ENCODE results near the gene RBM14.

The RBM14 gene

DNA sequence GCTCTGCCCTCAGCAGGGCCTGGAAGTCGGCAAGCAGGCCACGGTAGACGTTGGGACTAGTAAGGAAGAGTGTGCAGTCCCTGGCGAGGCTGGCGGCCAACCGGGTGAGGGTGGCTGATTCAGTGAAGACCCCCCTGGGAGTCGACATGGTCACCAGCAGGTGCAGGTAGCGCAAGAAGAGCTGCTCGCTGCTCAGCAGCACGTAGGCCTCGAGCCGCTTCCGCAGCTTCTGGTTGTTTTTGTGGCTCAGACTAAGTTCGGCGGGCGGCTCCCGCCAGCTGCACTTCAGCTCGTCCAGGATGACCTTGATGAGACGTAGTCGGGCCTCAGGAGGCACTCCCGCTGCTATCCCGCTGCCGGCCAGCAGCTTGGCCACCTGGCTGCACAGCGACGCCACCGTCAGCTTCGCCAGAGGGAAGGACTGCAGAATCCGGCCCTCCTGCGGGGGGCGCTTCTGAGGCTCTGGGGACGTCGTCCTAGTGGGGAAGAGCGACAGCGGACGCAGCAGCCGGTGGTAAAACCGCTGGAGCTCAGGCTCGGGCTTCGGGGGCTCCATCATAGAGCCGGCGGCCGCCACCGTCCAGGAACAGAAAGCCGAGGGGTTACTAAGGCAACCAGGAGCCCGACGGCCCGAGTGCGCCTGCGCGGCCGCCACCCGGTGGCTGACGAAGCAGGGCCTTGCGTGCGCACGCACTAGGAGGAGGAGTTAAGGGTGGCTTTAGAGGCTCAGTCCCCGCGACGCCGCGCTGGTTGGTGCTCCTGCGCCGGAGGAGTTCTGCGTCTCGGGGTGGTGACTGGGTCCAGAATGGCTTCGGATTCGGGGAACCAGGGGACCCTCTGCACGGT lies 23.8 kb upstream of the RBM14 start, which contains the start of the genes CCDC87 and CCS:
TSS of gene CCDC87 (minus strand) at position 607 of the 846 bp plus-strand sequence. CDS start at position 559, 48 bp downstream.
TSS of gene CCS (plus strand) at position 729 of the 846 bp plus-strand sequence. CDS start at position 806, 77 bp downstream.
- no peaks in the 10 kb centered on the region for H4K20me1 ChIP-seq (ENCODE audit: control insufficient read depth, insufficient read depth, low read depth, low read length)
- peak within 1 kb of the TSS; percentile 99 for H3K4me2 ChIP-seq (ENCODE audit: low read length)
- H3K27ac ChIP-seq (ENCODE audit: low read depth, low read length), result peak within 1 kb of the TSS; percentile 35; the same call in 1 of the 2 replicates
- H3F3A ChIP-seq (ENCODE audit: control insufficient read depth, insufficient read depth), result no peaks in the 10 kb centered on the region
- H3K4me1 ChIP-seq (ENCODE audit: control insufficient read depth, low read length), result peaks cover 27% of the 10 kb centered on the region
- no peaks in the 10 kb centered on the region for H3K36me3 ChIP-seq (ENCODE audit: control insufficient read depth, low read length)
- no peaks in the 10 kb centered on the region for H3K9me2 ChIP-seq (replicated peaks; ENCODE audit: control insufficient read depth, low read length)
- TF ChIP-seq EZH2phosphoT487 (IDR thresholded peaks at IDR 0.05; ENCODE audit: borderline replicate concordance, low read length), result no peak
- TF ChIP-seq, protein P1, sequence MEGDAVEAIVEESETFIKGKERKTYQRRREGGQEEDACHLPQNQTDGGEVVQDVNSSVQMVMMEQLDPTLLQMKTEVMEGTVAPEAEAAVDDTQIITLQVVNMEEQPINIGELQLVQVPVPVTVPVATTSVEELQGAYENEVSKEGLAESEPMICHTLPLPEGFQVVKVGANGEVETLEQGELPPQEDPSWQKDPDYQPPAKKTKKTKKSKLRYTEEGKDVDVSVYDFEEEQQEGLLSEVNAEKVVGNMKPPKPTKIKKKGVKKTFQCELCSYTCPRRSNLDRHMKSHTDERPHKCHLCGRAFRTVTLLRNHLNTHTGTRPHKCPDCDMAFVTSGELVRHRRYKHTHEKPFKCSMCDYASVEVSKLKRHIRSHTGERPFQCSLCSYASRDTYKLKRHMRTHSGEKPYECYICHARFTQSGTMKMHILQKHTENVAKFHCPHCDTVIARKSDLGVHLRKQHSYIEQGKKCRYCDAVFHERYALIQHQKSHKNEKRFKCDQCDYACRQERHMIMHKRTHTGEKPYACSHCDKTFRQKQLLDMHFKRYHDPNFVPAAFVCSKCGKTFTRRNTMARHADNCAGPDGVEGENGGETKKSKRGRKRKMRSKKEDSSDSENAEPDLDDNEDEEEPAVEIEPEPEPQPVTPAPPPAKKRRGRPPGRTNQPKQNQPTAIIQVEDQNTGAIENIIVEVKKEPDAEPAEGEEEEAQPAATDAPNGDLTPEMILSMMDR (IDR thresholded peaks at IDR 0.05; ENCODE audit: low read depth, low read length, poor library complexity, severe bottlenecking), result peak; percentile 84
- peaks cover 20% of the 10 kb centered on the region for H3K79me2 ChIP-seq (ENCODE audit: control insufficient read depth, low read length)
- H3K27me3 ChIP-seq (ENCODE audit: control insufficient read depth, low read length), result 0 out of 2 replicates have a peak, but pooled peaks cover 4% of the 10 kb centered on the region
- no peaks in the 10 kb centered on the region for H3K9me3 ChIP-seq (ENCODE audit: control insufficient read depth, insufficient read depth, low read length)
- peak within 1 kb of the TSS; percentile 99 for H3K4me3 ChIP-seq (ENCODE audit: low read length)

DNA sequence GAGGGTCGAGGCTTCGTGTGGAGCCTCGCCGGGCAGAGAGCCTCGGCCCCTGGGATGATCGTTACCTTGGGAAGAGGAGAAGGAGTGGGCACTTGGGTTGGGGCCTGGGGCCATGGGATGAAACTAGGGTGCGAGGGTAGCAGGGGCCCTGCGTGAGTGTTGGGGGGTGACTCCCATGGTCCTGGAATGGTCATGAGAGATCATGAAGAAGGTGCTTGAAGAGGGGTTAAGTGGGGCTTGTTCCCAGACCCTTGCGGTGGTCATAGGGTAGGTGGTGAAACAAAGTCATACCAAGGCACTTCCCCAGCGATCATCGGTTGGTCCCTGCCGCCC lies 23.2 kb upstream of the RBM14 start:
- Histone ChIP-seq H3K9me3 (ENCODE audit: control insufficient read depth, insufficient read depth, low read length) (no peaks in the 10 kb centered on the region), H3F3A (ENCODE audit: control insufficient read depth, insufficient read depth) (no peaks in the 10 kb centered on the region), H3K9me2 (replicated peaks; ENCODE audit: control insufficient read depth, low read length) (no peaks in the 10 kb centered on the region), H3K4me3 (ENCODE audit: low read length) (peak overlapping the region; percentile 99), H3K27ac (ENCODE audit: low read depth, low read length) (peak overlapping the region; percentile 35; the same call in 1 of the 2 replicates), H3K27me3 (ENCODE audit: control insufficient read depth, low read length) (0 out of 2 replicates have a peak, but pooled peaks cover 4% of the 10 kb centered on the region), H3K4me2 (ENCODE audit: low read length) (peak overlapping the region; percentile 99), H3K36me3 (ENCODE audit: control insufficient read depth, low read length) (no peaks in the 10 kb centered on the region), H4K20me1 (ENCODE audit: control insufficient read depth, insufficient read depth, low read depth, low read length) (no peaks in the 10 kb centered on the region), H3K79me2 (ENCODE audit: control insufficient read depth, low read length) (peaks cover 20% of the 10 kb centered on the region), H3K4me1 (ENCODE audit: control insufficient read depth, low read length) (peaks cover 27% of the 10 kb centered on the region)
- TF ChIP-seq EZH2phosphoT487 (IDR thresholded peaks at IDR 0.05; ENCODE audit: borderline replicate concordance, low read length), result no peak
- TF ChIP-seq, protein P1 (IDR thresholded peaks at IDR 0.05; ENCODE audit: low read depth, low read length, poor library complexity, severe bottlenecking), result no peak

DNA sequence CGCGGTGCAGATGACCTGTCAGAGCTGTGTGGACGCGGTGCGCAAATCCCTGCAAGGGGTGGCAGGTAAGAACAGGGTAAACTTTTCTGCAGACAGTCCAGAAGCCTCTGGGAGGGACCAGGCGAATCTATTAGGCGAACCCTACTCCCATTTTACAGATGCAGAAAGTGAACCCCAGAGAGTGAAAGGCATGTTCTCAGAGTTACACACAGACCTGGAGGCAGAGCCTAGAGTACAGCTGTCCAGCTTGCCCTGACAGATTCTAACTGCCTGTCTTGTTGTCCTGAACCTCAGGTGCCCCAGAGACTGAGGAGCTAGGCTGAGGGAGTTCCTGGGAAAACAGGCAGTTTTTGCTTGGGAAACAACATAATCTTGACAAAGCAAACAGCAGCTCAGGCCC lies 22.8 kb upstream of the RBM14 start:
- Histone ChIP-seq H3K4me1 (ENCODE audit: control insufficient read depth, low read length) (peaks cover 27% of the 10 kb centered on the region), H3K79me2 (ENCODE audit: control insufficient read depth, low read length) (peaks cover 20% of the 10 kb centered on the region), H3F3A (ENCODE audit: control insufficient read depth, insufficient read depth) (no peaks in the 10 kb centered on the region), H3K27ac (ENCODE audit: low read depth, low read length) (no peak overlapping the region), H3K36me3 (ENCODE audit: control insufficient read depth, low read length) (no peaks in the 10 kb centered on the region), H3K9me3 (ENCODE audit: control insufficient read depth, insufficient read depth, low read length) (no peaks in the 10 kb centered on the region), H3K9me2 (replicated peaks; ENCODE audit: control insufficient read depth, low read length) (no peaks in the 10 kb centered on the region), H3K4me2 (ENCODE audit: low read length) (peak overlapping the region; percentile 99), H3K4me3 (ENCODE audit: low read length) (peak overlapping the region; percentile 99), H3K27me3 (ENCODE audit: control insufficient read depth, low read length) (0 out of 2 replicates have a peak, but pooled peaks cover 4% of the 10 kb centered on the region), H4K20me1 (ENCODE audit: control insufficient read depth, insufficient read depth, low read depth, low read length) (no peaks in the 10 kb centered on the region)
- TF ChIP-seq, protein P1 (IDR thresholded peaks at IDR 0.05; ENCODE audit: low read depth, low read length, poor library complexity, severe bottlenecking), result no peak
- no peak for TF ChIP-seq EZH2phosphoT487 (IDR thresholded peaks at IDR 0.05; ENCODE audit: borderline replicate concordance, low read length)

Data from DOHH2 (cell line).